Stomach (tissue), 4 donors: ENCODE results near the gene SDK2.

ENCODE experiments used
- EP300 ChIP-seq: sonication (generic); formaldehyde crosslinking; IDR thresholded peaks from one replicate; pipeline ENCODE4 v1.6.1; 2017; ENCODE audit warnings: antibody characterized with exemption
- POLR2A ChIP-seq, 4 donors: fragments of 450-650 bp; IDR thresholded peaks; one replicate each; pipeline ENCODE4 v1.6.1; 2016; ENCODE audit warnings: antibody characterized with exemption in 4 of 4, control low read depth in 2 of 4, mild to moderate bottlenecking in 1 of 4, moderate library complexity in 1 of 4
- POLR2AphosphoS5 ChIP-seq, 3 donors: sonication (generic); formaldehyde crosslinking; IDR thresholded peaks; one replicate each; pipeline ENCODE4 v1.6.1; 2016; ENCODE audit warnings: antibody characterized with exemption in 3 of 3
- TF ChIP-seq, protein P1 (sequence below), 7 experiments: fragments of 450-650 bp in 4 of 7; fragments of 200-600 bp in 3 of 7; sonication (generic) in 3 of 7; IDR thresholded peaks; one replicate each; pipeline ENCODE4 v1.5.1; 2016 to 2019; ENCODE audit warnings: antibody characterized with exemption in 7 of 7, control low read depth in 2 of 7, mild to moderate bottlenecking in 1 of 7

- TF ChIP-seq POLR2A (IDR thresholded peaks at IDR 0.05) (no peak), EP300 (no peak), POLR2AphosphoS5 (IDR thresholded peaks at IDR 0.05) (no peak)
- TF ChIP-seq, protein P1, sequence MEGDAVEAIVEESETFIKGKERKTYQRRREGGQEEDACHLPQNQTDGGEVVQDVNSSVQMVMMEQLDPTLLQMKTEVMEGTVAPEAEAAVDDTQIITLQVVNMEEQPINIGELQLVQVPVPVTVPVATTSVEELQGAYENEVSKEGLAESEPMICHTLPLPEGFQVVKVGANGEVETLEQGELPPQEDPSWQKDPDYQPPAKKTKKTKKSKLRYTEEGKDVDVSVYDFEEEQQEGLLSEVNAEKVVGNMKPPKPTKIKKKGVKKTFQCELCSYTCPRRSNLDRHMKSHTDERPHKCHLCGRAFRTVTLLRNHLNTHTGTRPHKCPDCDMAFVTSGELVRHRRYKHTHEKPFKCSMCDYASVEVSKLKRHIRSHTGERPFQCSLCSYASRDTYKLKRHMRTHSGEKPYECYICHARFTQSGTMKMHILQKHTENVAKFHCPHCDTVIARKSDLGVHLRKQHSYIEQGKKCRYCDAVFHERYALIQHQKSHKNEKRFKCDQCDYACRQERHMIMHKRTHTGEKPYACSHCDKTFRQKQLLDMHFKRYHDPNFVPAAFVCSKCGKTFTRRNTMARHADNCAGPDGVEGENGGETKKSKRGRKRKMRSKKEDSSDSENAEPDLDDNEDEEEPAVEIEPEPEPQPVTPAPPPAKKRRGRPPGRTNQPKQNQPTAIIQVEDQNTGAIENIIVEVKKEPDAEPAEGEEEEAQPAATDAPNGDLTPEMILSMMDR (IDR thresholded peaks at IDR 0.05), result no peak
Measured at GRCh38 chr17:73588891-73589290, 55.4 kb downstream of the SDK2 start.
